Endothelial cell (in vitro differentiated cells): ENCODE data around the gene FOXN1. TPM values are rescaled to one million over a fixed set of nuclear protein-coding genes. Genes with fewer than 3 reads are reported as not detected.
"Not testable (repeated sequence)": the region's sequence is repeated elsewhere in the genome, so short reads cannot be mapped to it uniquely, and the experiment has no call there.

Experiments
- DNase-seq: peaks from one replicate; pipeline ENCODE4 v3.0.0; 2021; ENCODE audit warnings: low spot score
- H3K27ac Mint-ChIP-seq: one replicate; pipeline ENCODE4 v1.8.0; 2021; ENCODE audit warnings: mixed read lengths, inconsistent platforms; ENCODE audit not compliant: unreplicated experiment
- H3K27me3 Mint-ChIP-seq: one replicate; pipeline ENCODE4 v1.8.0; 2021; ENCODE audit warnings: mild to moderate bottlenecking, moderate library complexity, mixed read lengths, inconsistent platforms; ENCODE audit not compliant: unreplicated experiment
- H3K36me3 Mint-ChIP-seq: one replicate; pipeline ENCODE4 v1.8.0; 2021; ENCODE audit warnings: mild to moderate bottlenecking, low read depth, mixed read lengths, inconsistent platforms; ENCODE audit not compliant: unreplicated experiment
- H3K4me1 Mint-ChIP-seq: one replicate; pipeline ENCODE4 v1.8.0; 2021; ENCODE audit warnings: mild to moderate bottlenecking, mixed read lengths, inconsistent platforms; ENCODE audit not compliant: unreplicated experiment
- H3K4me3 Mint-ChIP-seq: one replicate; pipeline ENCODE4 v1.8.0; 2021; ENCODE audit warnings: mild to moderate bottlenecking, mixed read lengths, inconsistent platforms; ENCODE audit not compliant: unreplicated experiment
- H3K9me3 Mint-ChIP-seq: one replicate; pipeline ENCODE4 v1.8.0; 2021; ENCODE audit warnings: mixed read lengths, inconsistent platforms; ENCODE audit not compliant: unreplicated experiment
- total RNA-seq: library from RNA; stranded (reverse); fragmentation: NEBNext Ultra II Directional; extraction: Animal tissue kit (Norgen Biotek cat#: 25700); gene quantifications from one replicate; pipeline ENCODE4 v1.2.1, GENCODE V29; 2021; ENCODE audit not compliant: unreplicated experiment
- TF ChIP-seq, protein P1 (sequence below): fragments of 200-600 bp; sonication (generic); IDR thresholded peaks from one replicate; pipeline ENCODE4 v1.5.0; 2021; ENCODE audit warnings: antibody characterized with exemption; ENCODE audit not compliant: unreplicated experiment

Gene FOXN1
- total RNA-seq, 1 donor from 2014 or later, result not detected

DNA sequence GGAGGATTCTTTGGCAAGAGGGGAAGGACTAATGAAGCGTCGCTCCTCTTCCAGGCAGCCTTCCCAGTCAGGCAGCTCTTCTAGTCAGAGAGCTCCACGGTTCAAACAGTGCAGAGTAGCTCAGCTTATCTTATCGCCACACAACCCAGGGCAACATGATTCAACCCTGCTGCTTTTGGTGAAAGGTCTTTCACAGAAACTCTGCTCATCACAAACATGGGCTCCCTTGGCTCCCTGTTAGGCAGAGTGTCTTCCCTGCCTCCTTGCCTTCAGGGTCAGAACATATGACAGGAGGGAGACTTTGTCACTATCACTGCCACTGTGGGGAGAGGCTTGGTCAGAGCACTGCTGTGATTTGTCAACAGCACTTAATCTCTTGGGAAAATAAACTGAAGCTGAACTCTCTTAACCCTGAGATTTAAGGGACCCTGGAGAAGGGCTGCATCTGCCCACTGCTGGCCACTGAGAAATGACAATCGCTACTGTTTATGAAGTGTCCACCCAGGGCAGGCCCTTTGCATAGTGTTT lies 39.6 kb upstream of the FOXN1 start:
- H3K27ac Mint-ChIP-seq, result no peak overlapping the region
- TF ChIP-seq, protein P1, sequence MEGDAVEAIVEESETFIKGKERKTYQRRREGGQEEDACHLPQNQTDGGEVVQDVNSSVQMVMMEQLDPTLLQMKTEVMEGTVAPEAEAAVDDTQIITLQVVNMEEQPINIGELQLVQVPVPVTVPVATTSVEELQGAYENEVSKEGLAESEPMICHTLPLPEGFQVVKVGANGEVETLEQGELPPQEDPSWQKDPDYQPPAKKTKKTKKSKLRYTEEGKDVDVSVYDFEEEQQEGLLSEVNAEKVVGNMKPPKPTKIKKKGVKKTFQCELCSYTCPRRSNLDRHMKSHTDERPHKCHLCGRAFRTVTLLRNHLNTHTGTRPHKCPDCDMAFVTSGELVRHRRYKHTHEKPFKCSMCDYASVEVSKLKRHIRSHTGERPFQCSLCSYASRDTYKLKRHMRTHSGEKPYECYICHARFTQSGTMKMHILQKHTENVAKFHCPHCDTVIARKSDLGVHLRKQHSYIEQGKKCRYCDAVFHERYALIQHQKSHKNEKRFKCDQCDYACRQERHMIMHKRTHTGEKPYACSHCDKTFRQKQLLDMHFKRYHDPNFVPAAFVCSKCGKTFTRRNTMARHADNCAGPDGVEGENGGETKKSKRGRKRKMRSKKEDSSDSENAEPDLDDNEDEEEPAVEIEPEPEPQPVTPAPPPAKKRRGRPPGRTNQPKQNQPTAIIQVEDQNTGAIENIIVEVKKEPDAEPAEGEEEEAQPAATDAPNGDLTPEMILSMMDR, result no peak
- no peaks in the 10 kb centered on the region for H3K9me3 Mint-ChIP-seq
- H3K27me3 Mint-ChIP-seq, result peaks cover 3% of the 10 kb centered on the region
- no peak overlapping the region for H3K4me3 Mint-ChIP-seq
- no peak for DNase-seq
- H3K36me3 Mint-ChIP-seq, result no peaks in the 10 kb centered on the region
- peaks cover 11% of the 10 kb centered on the region for H3K4me1 Mint-ChIP-seq

DNA sequence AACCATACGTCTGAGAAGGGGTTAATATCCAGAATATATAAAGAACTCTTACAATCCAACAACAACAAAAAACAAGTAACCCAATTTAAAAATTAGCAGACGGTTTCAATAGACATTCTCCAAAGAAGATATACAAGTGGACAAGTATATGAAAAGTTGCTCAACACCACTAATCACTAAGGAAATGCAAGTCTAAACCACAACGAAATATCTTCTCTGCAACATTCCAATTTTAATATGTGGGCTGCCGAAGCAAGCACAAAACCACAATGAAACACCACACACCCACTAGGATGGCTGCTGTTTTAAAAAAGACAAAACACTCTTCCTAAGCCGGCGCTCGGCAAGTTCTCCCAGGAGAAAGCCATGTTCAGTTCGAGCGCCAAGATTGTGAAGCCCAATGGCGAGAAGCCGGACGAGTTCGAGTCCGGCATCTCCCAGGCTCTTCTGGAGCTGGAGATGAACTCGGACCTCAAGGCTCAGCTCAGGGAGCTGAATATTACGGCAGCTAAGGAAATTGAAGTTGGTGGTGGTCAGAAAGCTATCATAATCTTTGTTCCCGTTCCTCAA lies 38.6 kb upstream of the FOXN1 start:
- DNase-seq, result no peak
- no peak overlapping the region for H3K4me3 Mint-ChIP-seq
- H3K27ac Mint-ChIP-seq, result no peak overlapping the region
- H3K9me3 Mint-ChIP-seq, result no peaks in the 10 kb centered on the region
- TF ChIP-seq, protein P1, result no peak
- H3K4me1 Mint-ChIP-seq, result peaks cover 11% of the 10 kb centered on the region
- H3K36me3 Mint-ChIP-seq, result no peaks in the 10 kb centered on the region
- peaks cover 6% of the 10 kb centered on the region for H3K27me3 Mint-ChIP-seq

DNA sequence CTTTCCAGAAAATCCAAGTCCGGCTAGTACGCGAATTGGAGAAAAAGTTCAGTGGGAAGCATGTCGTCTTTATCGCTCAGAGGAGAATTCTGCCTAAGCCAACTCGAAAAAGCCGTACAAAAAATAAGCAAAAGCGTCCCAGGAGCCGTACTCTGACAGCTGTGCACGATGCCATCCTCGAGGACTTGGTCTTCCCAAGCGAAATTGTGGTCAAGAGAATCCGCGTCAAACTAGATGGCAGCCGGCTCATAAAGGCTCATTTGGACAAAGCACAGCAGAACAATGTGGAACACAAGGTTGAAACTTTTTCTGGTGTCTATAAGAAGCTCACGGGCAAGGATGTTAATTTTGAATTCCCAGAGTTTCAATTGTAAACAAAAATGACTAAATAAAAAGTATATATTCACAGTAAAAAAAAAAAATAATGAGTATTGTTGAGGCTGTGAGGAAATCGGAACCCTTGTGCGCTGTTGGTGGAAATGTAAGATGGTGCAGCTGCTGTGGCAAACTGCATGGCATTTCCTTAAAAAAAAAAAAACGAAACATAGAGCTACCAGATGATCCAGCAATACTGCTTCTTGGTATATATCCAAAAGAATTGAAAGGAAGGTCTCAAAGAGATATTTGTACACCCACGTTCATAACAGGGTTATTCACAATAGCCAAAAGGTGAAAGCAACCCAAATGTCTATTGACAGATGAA lies 38.0 kb upstream of the FOXN1 start:
- not testable (repeated sequence) for H3K36me3 Mint-ChIP-seq, H3K9me3 Mint-ChIP-seq, H3K4me3 Mint-ChIP-seq, DNase-seq, H3K27ac Mint-ChIP-seq
- Mint-ChIP-seq H3K4me1 (peaks cover 11% of the 10 kb centered on the region), H3K27me3 (peaks cover 11% of the 10 kb centered on the region)

DNA sequence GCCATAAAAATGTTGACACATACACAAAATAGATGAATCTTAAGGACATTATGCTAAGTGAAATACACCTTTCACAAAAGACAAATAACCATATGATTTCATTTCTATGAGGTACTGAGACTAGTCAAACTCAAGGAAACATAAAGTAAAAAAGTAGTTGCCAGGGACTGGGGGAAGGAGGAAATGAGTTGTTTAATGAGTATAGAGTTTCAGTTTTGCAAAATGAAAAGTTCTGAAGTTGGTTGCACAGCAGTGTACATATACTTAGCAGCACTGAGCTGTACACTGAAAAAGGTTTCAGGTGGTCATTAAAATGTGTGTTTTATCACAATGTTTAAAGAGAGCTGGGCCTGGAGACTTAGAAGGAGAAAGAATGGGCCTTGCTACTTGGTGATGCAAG lies 37.4 kb upstream of the FOXN1 start:
- Mint-ChIP-seq H3K4me1 (peaks cover 11% of the 10 kb centered on the region), H3K27ac (no peak overlapping the region), H3K36me3 (peaks cover 3% of the 10 kb centered on the region), H3K27me3 (peaks cover 11% of the 10 kb centered on the region), H3K9me3 (no peaks in the 10 kb centered on the region), H3K4me3 (no peak overlapping the region)
- TF ChIP-seq, protein P1, result no peak
- no peak for DNase-seq

DNA sequence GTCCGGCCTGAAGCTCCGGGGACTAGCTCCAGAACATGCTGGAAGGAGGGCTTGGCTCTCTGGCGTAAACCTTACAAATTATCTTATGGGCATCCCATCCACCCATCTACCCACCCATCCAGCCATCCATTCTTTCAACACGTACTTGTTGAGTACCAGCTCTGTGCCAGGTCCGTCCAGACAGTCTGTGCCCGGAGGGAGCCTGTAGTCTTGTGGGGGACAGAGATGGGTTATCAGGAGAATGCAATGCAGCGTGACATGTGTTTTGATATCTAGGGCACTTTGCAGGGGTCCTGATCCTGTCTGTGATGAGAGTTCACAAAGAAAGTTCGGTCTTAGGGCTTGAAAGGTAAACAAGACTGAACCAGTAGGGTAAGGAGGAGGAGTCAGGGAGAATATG lies 36.8 kb upstream of the FOXN1 start:
- Mint-ChIP-seq H3K27ac (no peak overlapping the region), H3K9me3 (no peaks in the 10 kb centered on the region), H3K27me3 (peaks cover 12% of the 10 kb centered on the region), H3K4me3 (no peak overlapping the region), H3K36me3 (peaks cover 3% of the 10 kb centered on the region), H3K4me1 (peaks cover 14% of the 10 kb centered on the region)
- DNase-seq, result no peak
- TF ChIP-seq, protein P1, result no peak
